Stimulated activated CD4-positive, alpha-beta T cell treated with anti-CD3 and anti-CD28 coated beads, Interleukin-12 subunit alpha, Interleukin-12 subunit beta, amount 100 ng/mL, for 48 hours (primary cell): ENCODE data around the gene STXBP5L.
"Not testable (repeated sequence)": the region's sequence is repeated elsewhere in the genome, so short reads cannot be mapped to it uniquely, and the experiment has no call there.

Experiments
- DNase-seq, 3 donors: peaks; one replicate each; pipeline ENCODE4 v3.0.0-alpha.2; 2020; ENCODE audit warnings: low read depth in 2 of 3, low spot score in 1 of 3

The STXBP5L gene

DNA sequence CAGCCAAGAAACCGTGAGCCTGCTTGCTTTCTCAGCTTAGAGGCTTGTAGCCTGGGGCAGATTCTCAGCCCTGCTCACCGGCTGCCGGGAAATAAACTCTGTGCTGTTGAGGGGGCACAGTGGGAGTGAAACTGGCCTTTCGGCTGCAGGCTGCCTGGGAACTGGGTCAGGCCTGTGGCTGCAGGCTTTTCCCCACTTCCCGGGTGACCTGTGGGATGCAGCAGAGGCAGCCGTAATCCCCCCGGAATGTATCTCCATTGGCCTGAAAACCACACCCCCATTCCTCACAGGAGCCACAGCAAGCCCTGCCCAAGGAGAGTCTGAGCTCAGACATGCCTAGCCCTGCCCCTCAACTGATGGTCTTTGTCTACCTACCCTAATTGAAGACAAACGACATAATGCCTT, 110.9 kb downstream of the STXBP5L start:
- DNase-seq, result no peak

DNA sequence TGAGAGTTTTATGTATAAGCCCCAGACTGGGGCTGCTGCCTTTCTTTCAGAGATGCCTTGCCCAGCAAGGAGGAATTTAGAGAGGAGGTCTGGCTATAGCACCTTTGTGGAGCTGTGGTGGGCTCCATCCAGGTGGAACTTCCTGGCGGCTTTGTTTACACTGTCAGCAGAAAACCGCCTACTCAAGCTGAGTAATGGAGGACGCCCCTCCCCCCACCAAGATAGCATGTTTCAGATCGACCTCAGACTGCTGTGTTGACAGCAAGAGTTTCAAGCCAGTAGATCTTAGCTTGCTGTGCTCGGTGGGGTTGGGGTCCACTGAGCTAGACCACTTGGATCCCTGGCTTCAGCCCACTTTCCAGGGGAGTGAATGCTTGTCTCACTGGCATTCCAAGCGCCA, 155.6 kb downstream of the STXBP5L start:
- DNase-seq, result no peak

DNA sequence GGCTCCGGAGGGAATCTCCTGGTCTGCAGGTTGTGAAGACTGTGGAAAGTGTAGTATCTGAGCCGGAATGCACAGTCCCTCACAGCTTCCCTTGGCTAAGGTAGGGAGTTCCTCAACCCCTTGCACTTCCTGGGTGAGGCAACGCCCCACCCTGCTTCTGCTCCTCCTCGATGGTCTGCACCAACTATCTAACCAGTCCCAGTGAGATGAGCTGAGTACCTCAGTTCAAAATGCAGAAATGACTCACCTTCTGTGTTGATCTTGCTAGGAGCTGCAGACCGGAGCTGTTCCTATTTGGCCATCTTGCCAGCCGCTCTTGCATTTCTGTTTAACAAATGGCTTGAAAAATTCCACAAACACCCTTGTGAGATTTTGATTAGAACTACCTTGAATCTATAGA, 156.1 kb downstream of the STXBP5L start:
- DNase-seq, result no peak

DNA sequence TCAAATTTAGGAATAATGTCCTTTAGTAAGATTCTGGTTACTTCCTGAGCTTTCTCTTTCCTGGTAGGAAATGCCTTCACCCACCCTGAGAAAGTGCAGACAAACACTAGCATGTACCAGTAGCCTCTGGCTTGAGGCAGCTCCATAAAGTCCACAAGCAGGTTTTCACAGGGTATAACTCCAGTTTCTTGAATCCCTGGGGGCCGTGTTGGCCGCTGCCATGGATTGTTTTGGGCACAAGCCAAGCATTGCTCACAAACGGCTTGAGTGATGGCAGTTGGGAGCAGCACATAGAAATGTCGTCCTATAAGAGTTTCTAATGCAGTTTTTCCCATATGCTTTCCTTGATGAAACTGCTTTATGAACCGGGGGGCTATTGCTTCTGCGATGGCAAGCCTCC, 164.1 kb downstream of the STXBP5L start:
- no peak for DNase-seq

DNA sequence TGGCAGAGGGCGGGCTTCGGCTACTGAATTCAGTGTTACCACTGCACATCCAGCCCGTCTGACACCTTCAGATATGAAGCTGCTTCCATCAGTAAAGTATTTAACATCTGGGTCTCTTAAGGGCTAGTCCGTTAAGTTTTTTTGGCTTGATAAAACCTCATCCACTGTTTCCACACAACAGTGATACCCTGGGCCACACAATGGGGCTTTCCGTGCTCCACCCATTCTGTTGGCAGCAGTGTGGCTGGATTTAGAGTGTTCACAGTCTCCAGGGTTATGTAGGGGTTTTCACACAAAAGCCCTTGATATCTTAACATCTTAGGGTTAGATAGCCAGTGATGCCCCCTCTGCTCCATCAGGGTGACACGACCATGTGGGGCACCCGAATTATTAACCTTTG, 165.0 kb downstream of the STXBP5L start:
- no peak for DNase-seq

DNA sequence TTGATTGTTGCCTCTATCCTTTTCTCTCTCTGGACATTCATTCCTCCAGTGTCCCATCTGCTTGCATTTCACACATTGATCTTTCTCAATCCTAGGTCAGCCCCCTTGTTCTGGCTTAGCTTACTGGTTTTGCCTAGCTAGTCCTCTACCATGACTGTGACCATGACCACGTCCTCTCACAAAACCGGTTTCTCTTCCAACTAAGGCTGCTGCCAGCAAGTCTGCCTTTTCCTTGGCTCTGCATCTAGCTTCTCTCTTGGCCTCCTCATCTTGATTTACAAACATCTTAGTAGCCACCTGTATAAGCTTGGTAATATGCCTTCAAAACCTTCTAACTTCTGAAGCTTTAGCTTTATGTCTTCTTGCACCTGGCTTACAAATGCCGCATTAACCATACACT, 167.2 kb downstream of the STXBP5L start:
- no peak for DNase-seq

DNA sequence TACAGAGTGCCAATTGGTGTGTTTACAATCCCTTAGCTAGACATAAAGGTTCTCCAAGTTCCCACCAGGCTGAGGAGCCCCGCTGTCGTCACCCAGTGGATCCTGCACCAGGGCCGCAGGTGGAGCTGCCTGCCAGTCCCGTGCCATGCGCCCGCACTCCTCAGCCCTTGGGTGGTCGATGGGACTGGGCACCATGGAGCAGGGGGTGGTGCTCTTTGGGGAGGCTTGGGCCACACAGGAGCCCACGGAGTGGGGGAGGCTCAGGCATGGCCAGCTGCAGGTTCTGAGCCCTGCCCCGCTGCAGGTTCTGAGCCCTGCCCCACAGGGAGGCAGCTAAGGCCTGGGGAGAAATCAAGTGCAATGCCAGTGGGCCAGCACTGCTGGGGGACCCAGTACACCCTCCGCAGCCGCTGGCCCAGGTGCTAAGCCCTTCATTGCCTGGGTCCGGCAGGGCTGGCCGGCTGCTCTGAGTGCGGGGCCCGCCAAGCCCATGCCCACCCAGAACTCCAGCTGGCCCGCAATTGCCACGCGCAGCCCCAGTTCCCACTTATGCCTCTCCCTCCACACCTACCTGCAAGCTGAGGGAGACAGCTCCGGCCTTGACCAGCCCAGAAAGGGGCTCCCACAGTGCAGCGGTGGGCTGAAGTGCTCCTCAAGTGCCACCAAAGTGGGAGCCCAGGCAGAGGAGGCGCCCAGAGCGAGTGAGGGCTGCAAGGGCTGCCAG, 170.5 kb downstream of the STXBP5L start:
- not testable (repeated sequence) for DNase-seq

DNA sequence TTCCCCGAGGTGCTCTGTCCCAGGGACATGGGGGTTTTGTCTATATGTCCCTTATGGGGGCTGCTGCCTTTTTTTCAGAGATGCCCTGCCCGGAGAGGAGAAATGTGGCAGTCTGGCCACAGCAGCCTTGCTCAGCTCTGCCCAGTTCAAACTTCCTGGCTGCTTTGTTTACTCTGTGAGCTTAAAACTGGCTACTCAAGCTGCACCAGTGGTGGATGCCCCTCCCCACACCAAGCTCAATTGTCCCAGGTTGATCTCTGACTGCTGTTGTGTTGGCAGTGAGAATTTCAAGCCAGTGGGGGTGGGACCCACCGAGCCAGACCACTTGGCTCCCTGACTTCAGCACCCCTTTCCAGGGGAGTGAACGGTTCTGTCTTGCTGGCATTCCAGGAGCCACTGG, 188.9 kb downstream of the STXBP5L start:
- DNase-seq, result no peak

DNA sequence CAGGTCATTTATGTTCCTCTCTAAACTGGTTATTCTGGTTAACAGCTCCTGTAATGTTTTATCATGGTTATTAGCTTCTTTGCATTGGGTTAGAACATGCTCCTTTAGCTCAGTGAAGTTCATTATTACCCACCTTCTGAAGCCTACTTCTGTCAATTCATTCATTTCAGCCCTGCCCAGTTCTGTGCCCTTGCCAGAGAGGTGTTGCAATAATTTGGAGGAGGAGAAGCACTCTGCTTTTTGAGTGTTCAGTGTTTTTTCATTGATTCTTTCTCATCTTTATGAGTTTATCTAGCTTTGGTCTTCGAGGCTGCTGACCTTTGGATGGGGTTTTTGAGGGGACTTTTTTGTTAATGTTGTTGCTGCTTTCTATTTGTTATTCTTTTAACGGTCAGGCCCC, 203.1 kb downstream of the STXBP5L start:
- DNase-seq, result not testable (repeated sequence)

DNA sequence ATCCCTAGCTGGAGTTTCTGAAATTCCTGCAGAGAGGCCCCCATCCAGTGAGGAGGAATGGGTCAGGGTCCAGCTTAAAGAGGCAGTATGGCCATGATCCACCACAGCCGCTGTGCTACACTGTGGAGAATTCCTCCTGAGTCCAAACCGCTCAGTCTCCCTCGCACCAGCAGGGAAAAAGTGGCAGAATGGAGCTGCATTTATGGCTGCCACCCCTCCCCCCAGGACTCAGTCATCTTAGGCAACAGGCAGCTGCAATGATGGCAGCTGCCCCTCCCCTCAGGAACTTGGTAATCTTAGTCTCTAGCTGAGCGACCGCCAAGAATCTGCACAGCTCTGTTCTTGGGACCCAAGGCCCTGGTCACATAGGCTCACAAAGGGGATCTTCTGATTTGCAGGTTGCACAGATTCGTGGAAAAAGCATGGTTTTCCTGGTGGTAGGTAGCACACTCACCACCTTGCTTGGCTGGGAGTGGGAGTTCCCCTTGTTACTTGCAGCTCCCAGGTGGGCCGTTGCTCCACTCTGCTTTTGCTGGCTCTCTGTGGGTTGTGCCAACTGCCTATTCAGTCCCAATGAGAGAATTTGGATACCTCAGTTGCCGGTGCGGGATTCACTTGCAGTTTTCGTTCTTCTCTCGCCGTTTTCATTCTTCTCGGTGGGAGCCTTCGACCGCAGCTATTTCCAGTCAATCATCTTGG, 204.1 kb downstream of the STXBP5L start:
- no peak for DNase-seq

DNA sequence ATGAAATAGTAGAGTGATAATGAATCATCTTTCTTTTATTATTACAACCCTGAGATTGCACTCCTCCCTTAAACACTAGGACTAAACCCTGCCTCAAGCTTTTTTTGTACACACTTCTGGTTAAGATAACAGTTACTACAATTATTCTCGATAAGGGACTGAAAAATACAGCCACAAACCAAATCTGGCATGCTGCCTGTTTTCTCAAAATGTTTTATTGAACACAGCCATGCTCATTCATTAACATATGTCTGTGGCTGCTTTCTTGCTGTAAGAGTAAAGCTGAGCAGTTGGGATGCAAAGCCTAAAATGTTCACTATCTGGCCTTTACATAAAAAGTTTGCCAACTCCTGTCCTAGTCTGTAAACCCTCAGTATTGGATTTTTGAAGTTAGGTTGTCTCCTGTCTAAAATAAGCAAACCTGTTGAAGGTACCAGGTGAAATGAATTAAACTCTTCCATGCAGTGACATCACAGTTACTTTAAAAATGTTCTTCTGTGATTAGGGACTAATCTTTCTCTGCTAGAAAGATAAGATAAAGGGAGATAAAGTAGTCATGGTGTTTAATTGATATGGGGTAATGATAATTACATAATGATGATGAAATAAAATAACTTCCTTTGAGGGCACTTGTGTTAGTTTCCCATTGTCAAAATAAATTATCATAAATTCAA, 218.2 kb downstream of the STXBP5L start:
- DNase-seq, result no peak

DNA sequence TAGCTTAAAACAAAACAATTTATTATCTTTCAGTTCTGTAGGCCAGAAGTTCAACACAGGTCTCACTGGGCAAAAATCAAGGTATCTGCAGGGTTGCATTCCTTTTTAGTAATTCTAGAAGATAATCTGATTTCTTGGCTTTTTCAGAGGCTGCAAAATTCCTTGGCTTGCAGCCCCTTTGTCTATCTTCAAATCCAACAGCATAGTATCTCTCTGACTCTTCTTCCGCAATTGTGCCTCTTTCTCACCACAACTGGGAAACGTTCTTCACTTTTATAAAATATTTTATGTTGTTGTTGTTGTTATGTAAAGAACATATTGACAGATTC, 218.7 kb downstream of the STXBP5L start:
- DNase-seq, result no peak

DNA sequence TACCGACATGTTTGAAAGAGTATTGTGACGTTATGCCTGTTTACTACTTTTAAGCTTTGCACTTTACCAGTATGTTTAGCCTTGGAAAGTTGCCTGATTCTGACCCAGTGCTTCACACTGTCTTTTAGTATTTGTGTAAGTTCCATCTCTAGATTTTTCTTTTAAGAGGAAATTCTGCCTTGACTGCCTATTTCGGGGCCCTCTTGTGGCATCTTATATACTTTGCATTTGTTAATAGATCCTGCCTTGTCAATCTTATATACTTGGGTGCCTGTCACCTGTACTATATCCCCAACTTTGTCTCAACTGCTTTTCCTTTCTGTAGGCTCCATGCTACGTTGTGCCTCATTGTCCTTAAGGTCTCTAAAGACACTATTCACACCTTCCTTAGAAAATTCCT, 244.6 kb downstream of the STXBP5L start:
- no peak for DNase-seq

DNA sequence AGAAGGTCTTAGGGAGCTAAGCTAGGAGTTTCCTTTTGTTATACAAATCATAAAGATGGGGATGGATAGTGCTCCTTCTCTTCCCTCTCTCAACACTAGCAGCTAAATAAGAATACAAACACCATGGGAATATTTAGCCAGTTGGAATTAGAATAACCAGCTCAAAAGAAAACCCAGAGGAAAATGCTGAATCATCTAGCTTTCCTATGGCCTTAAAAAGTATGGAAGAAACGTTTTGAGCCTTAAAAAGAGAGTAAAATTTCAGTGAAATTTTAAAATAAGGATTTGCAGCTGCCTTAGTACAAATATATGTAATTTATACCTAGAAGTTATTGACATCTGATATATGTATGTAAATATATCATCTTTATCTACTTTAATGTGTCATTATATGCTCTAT, 245.8 kb downstream of the STXBP5L start:
- no peak for DNase-seq

DNA sequence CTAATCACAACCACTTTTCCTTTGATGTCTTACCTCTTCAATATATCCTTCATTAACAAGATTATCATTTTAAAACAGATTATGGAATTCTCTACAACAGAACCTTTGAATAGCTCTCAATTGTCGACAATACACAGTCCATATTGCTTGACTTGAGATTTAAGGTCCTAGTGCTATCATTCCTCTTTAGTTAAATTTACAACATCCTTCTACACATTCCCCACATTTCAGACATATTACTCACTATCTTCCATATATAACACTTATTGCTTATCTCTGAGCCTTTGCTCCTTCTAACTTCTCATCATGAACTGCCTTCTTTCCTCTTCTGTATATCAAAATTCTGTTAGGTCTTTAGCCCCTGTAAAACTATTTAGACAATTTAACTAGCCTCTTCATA, 247.0 kb downstream of the STXBP5L start:
- no peak for DNase-seq

DNA sequence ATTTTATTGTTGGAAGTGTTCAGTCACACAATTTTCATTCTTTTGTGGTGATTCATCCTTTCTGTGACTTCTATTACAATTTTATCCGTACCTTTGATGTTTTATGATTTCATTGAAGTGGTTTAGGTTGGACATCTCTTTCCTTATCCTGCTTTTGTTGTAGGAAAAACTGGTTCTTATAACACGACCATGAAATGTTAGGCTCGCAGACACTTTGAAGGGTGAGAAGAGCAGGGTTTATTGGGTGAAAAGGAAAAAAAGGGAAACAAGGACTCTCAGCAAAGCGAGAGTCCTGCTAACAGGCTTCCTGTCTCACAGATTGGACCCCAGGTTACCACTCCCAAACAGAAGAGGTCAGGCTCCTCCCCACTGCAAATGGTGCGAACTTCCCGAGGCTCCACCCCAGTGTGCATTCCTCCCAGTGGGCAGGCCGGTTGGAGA, 257.4 kb downstream of the STXBP5L start:
- DNase-seq, result no peak

DNA sequence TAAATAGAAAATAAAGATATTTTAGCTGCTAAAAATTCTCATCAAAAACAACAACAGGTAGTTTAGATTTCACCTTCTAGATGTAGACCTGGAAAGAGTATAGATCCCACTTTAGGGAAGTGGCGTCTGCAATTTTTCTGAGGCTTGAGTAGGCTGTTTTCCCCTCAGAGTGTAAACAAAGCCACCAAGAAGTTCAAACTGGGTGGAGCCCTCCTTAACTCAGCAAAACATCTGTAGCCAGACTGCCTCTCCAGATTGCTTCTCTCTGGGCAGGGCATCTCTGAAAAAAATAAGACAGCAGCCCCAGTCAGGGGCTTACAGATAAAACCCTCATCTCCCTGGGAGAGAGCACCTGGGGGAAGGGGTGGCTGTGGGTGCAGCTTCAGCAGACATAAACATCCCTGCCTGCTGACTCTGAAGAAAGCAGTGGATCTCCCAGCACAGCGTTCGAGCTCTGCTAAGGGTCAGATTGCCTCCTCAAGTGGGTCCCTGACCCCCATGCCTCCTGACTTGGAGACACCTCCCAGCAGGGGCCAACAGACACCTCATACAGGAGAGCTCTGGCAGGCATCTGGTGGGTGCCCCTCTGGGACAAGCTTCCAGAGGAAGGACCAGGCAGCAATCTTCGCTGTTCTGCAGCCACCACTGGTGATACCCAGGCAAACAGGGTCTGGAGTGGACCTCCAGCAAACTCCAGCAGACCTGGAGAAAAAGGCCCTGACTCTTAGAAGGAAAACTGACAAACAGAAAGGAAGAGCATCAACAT, 259.6 kb downstream of the STXBP5L start:
- DNase-seq, result no peak

DNA sequence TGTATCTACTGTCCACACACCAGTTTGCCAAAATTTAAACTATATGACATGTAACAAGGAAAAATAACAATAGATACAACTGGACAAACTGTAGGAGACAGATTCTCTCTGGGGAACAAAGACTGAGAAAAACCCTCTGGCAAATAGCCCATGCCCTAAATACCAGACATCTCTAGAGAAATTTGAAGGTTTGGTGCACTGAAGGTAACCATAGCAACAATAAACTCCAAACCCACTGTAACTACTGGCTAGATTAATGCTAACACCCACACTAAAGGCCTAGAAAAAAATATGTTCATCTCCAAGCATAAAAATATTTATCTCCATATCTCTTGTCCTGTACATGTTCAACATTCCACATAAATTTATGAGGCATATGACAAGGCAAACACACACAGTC, 267.1 kb downstream of the STXBP5L start:
- no peak for DNase-seq

DNA sequence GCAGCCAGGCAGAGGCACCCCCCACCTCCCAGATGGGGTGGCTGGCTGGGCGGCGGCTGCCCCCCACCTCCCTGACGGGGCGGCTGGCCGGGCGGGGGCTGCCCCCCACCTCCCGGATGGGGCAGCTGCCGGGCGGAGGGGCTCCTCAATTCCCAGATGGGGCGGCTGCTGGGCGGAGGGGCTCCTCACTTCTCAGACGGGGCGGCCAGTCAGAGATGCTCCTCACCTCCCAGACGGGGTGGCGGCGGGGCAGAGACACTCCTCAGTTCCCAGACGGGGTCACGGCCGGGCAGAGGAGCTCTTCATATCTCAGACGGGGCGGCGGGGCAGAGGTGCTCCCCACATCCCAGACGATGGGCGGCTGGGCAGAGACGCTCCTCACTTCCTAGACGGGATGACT, 282.6 kb downstream of the STXBP5L start:
- DNase-seq, result not testable (repeated sequence)

DNA sequence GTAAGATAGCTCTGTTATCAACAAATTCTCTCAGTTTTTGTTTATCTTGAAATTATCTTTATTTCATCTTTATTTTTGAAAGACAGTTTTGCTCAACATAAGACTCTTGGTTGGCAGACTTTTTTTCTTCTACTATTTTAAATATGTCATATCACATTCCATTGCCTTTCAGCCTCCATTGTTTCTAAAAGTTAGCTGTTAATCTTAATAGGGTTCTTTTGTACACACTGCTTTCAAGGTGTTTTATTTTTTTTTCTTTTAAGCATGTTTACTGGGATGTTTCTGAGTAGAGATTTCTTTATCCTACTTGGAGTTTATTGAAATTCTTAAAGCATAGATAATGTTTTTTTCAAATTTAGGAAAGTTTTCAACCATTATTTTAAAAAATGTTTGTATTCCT, 294.6 kb downstream of the STXBP5L start:
- no peak for DNase-seq

DNA sequence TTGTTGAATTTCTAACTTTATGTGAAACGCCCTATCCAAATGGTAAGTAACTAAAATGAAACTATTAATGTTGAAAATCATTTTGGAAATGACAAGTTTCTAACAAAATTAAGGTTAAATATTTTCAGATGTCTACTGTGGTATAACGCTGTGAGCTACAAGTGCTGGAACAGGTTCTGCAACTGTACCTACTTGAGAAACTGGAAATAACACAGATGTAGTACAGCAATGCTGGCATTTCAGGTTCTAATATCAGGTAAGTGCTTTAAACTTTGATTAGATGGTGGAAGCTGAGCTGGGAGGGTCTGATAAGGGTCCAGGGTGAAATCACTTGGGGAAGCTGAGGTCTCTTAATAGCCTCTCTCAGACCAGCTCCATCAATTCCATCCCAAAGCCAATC, 315.1 kb downstream of the STXBP5L start:
- no peak for DNase-seq

DNA sequence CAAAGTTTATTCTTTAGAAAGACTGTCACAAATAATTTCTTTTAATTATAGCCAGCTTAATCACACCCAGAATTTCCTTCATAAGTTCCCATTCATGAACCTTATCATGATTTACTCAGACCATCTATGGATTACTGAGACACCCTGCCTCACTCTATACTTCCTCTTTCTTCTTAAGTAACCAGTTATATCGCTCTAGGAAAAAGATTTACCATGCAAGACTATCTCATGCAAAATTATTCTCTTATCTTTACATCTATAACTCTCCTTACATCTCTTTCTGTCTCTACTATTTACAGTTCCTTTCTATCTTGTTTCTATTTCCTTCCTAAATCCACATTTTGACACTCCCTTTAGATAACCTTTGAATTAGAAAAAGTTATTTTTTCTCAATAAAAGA, 321.0 kb downstream of the STXBP5L start:
- no peak for DNase-seq
